CD14-positive monocyte (primary cell): ENCODE data around the gene ARFGAP2. TPM values are rescaled to one million over a fixed set of nuclear protein-coding genes. Genes with fewer than 3 reads are reported as not detected.

ENCODE experiments used
- DNase-seq, 3 donors: peaks; one replicate each; pipeline ENCODE4 v3.0.0-alpha.2; 2011 to 2022
- H2AFZ ChIP-seq: 2 replicates; pipeline ENCODE4 v1.6.0; 2012; ENCODE audit warnings: mild to moderate bottlenecking, low read depth, low read length, inconsistent platforms; ENCODE audit not compliant: insufficient read depth, poor library complexity, severe bottlenecking
- H3K27ac ChIP-seq, 2 donors: 1 replicate in 1 of 2; 2 replicates in 1 of 2; pipeline ENCODE4 v1.5.1; 2012 to 2013; ENCODE audit warnings: low read length in 2 of 2, control low read depth in 1 of 2, inconsistent platforms in 1 of 2, low read depth in 1 of 2, mild to moderate bottlenecking in 1 of 2
- H3K27me3 ChIP-seq, 2 donors: one replicate each; pipeline versions ENCODE4 v1.6.0 to v1.6.1; 2011 to 2013; ENCODE audit warnings: low read length in 2 of 2; ENCODE audit not compliant: control insufficient read depth in 2 of 2, insufficient read depth in 2 of 2
- H3K36me3 ChIP-seq, 2 donors: replicated peaks in 1 of 2; 1 replicate in 1 of 2; 2 replicates in 1 of 2; pipeline versions ENCODE4 v1.5.1 to v1.6.1; 2012 to 2013; ENCODE audit warnings: low read length in 2 of 2, control low read depth in 1 of 2, inconsistent platforms in 1 of 2, mild to moderate bottlenecking in 1 of 2; ENCODE audit not compliant: insufficient read depth in 2 of 2, control insufficient read depth in 1 of 2
- H3K4me1 ChIP-seq, 2 donors: 1 replicate in 1 of 2; 2 replicates in 1 of 2; pipeline versions ENCODE4 v1.5.1 to v1.6.1; 2012 to 2013; ENCODE audit warnings: low read length in 2 of 2, control low read depth in 1 of 2, inconsistent platforms in 1 of 2, mild to moderate bottlenecking in 1 of 2, moderate library complexity in 1 of 2; ENCODE audit not compliant: insufficient read depth in 2 of 2, control insufficient read depth in 1 of 2
- H3K4me2 ChIP-seq: replicated peaks from 2 replicates; pipeline ENCODE3; 2012; ENCODE audit warnings: low read length, moderate library complexity, mild to moderate bottlenecking; ENCODE audit not compliant: poor library complexity, severe bottlenecking; ENCODE audit errors: extremely low read depth
- H3K4me3 ChIP-seq, 3 experiments: fragments of 200-600 bp in 1 of 3; sonication (generic) in 1 of 3; replicated peaks in 1 of 3; 1 replicate in 2 of 3; 2 replicates in 1 of 3; pipeline ENCODE4 v1.5.1; 2011 to 2013; ENCODE audit warnings: low read length in 3 of 3, mild to moderate bottlenecking in 3 of 3, control low read depth in 2 of 3, low read depth in 2 of 3, inconsistent platforms in 1 of 3, moderate library complexity in 1 of 3
- H3K79me2 ChIP-seq: 2 replicates; pipeline ENCODE4 v1.6.0; 2012; ENCODE audit warnings: mild to moderate bottlenecking, control low read depth, inconsistent platforms, low read length, moderate library complexity; ENCODE audit not compliant: insufficient read depth
- H3K9ac ChIP-seq: 2 replicates; pipeline ENCODE4 v1.6.0; 2017; ENCODE audit warnings: low read length, mild to moderate bottlenecking; ENCODE audit not compliant: insufficient read depth, poor library complexity, severe bottlenecking
- H3K9me3 ChIP-seq, 2 donors: replicated peaks in 1 of 2; 1 replicate in 1 of 2; 2 replicates in 1 of 2; pipeline versions ENCODE4 v1.5.1 to v1.6.1; 2012 to 2013; ENCODE audit warnings: low read length in 2 of 2, control low read depth in 1 of 2; ENCODE audit not compliant: control insufficient read depth in 1 of 2, insufficient read depth in 1 of 2
- H4K20me1 ChIP-seq: 2 replicates; pipeline ENCODE4 v1.6.0; 2012; ENCODE audit warnings: mild to moderate bottlenecking, low read length, control low read depth, moderate library complexity; ENCODE audit not compliant: insufficient read depth
- H3K27ac Mint-ChIP-seq, 7 donors: one replicate each; pipeline ENCODE4 v1.8.0; 2020; ENCODE audit warnings: mild to moderate bottlenecking in 7 of 7, mixed read lengths in 7 of 7, moderate library complexity in 6 of 7, inconsistent platforms in 2 of 7
- H3K27me3 Mint-ChIP-seq, 3 donors: one replicate each; pipeline ENCODE4 v1.8.0; 2021 to 2022; ENCODE audit warnings: low read depth in 3 of 3, mild to moderate bottlenecking in 3 of 3, mixed read lengths in 3 of 3, moderate library complexity in 3 of 3, inconsistent platforms in 1 of 3
- H3K36me3 Mint-ChIP-seq, 2 donors: one replicate each; pipeline ENCODE4 v1.8.0; 2020; ENCODE audit warnings: mixed read lengths in 2 of 2, inconsistent platforms in 1 of 2, mild to moderate bottlenecking in 1 of 2
- H3K4me1 Mint-ChIP-seq: one replicate; pipeline ENCODE4 v1.8.0; 2020; ENCODE audit warnings: mild to moderate bottlenecking, mixed read lengths
- H3K4me3 Mint-ChIP-seq, 2 donors: one replicate each; pipeline ENCODE4 v1.8.0; 2020; ENCODE audit warnings: mild to moderate bottlenecking in 2 of 2, mixed read lengths in 2 of 2, moderate library complexity in 1 of 2
- H3K9me3 Mint-ChIP-seq, 7 donors: one replicate each; pipeline ENCODE4 v1.8.0; 2020 to 2022; ENCODE audit warnings: mixed read lengths in 7 of 7, mild to moderate bottlenecking in 6 of 7, moderate library complexity in 6 of 7, inconsistent platforms in 2 of 7
- WGBS: methylation state at CpG from one replicate; pipeline ENCODE4 v1.1.5; 2013; ENCODE audit warnings: missing lambda C conversion rate; ENCODE audit not compliant: insufficient coverage; 5-methylcytosine and 5-hydroxymethylcytosine counted together
- intact Hi-C, 2 donors: fragments of 100-400 bp; cut with micrococcal nuclease; formaldehyde crosslinking; loops; one replicate each; pipeline versions ENCODE4 v1.15.0 to v1.15.1; 2023
- polyA plus RNA-seq, 3 donors: library from polyadenylated mRNA; depleted of rRNA in 1 of 3; unstranded in 2 of 3; stranded (reverse) in 1 of 3; fragments of 300-500 nt in 2 of 3; fragments of >200 nt in 1 of 3; fragmentation: Illumina TruSeq in 2 of 3; gene quantifications; 1 replicate in 2 of 3; 2 replicates in 1 of 3; pipeline ENCODE4 v1.2.3, GENCODE V29; 2012 to 2021
- TF ChIP-seq, protein P1 (sequence below): fragments of 200-600 bp; IDR thresholded peaks from one replicate; pipeline ENCODE4 v1.8.0; 2022; ENCODE audit warnings: antibody characterized with exemption, mild to moderate bottlenecking

The ARFGAP2 gene
- polyA plus RNA-seq, 3 donors, result 59.7 to 129 (median 61.0) TPM

- Histone ChIP-seq H3K4me3 (no peak overlapping the region), H3K9me3 (no peaks in the 10 kb centered on the region), H4K20me1 (no peaks in the 10 kb centered on the region), H3K4me2 (no peak overlapping the region), H3K27me3 (no peaks in the 10 kb centered on the region), H3K4me1 (peaks cover 0 to 3% of the 10 kb centered on the region in 2 donors), H2AFZ (no peak overlapping the region), H3K9ac (no peak overlapping the region), H3K79me2 (no peaks in the 10 kb centered on the region), H3K27ac (no peak overlapping the region), H3K36me3 (no peaks in the 10 kb centered on the region)
- H3K27ac Mint-ChIP-seq, result no peak overlapping the region
- TF ChIP-seq, protein P1, sequence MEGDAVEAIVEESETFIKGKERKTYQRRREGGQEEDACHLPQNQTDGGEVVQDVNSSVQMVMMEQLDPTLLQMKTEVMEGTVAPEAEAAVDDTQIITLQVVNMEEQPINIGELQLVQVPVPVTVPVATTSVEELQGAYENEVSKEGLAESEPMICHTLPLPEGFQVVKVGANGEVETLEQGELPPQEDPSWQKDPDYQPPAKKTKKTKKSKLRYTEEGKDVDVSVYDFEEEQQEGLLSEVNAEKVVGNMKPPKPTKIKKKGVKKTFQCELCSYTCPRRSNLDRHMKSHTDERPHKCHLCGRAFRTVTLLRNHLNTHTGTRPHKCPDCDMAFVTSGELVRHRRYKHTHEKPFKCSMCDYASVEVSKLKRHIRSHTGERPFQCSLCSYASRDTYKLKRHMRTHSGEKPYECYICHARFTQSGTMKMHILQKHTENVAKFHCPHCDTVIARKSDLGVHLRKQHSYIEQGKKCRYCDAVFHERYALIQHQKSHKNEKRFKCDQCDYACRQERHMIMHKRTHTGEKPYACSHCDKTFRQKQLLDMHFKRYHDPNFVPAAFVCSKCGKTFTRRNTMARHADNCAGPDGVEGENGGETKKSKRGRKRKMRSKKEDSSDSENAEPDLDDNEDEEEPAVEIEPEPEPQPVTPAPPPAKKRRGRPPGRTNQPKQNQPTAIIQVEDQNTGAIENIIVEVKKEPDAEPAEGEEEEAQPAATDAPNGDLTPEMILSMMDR, result no peak
- H3K9me3 Mint-ChIP-seq, result no peaks in the 10 kb centered on the region
- no peak for DNase-seq
- WGBS, result 87% methylated on average over 7 of the region's 10 CpGs
- H3K4me1 Mint-ChIP-seq, result peaks cover 9% of the 10 kb centered on the region
- peaks cover 2 to 6% of the 10 kb centered on the region in 2 donors for H3K36me3 Mint-ChIP-seq
- H3K4me3 Mint-ChIP-seq, result no peak overlapping the region
- intact Hi-C loops, result no loop called here
- peaks cover 0 to 3% (median under 1%) of the 10 kb centered on the region in 3 donors for H3K27me3 Mint-ChIP-seq
These were observed 27.7 kb downstream of the ARFGAP2 start for GRCh38 chr11:47148903-47149531.

GRCh38 chr11:47148270-47148669 lies 28.4 kb downstream of the ARFGAP2 start:
- Histone ChIP-seq H3K27ac (no peak overlapping the region), H3K4me3 (no peak overlapping the region), H4K20me1 (no peaks in the 10 kb centered on the region), H3K27me3 (no peaks in the 10 kb centered on the region), H3K9me3 (no peaks in the 10 kb centered on the region), H3K9ac (no peak overlapping the region), H2AFZ (no peak overlapping the region), H3K4me1 (peaks cover 0 to 3% of the 10 kb centered on the region in 2 donors), H3K4me2 (no peak overlapping the region), H3K79me2 (no peaks in the 10 kb centered on the region), H3K36me3 (no peaks in the 10 kb centered on the region)
- H3K27me3 Mint-ChIP-seq, result peaks cover 0 to 3% (median 0%) of the 10 kb centered on the region in 3 donors
- no peak for DNase-seq
- no peaks in the 10 kb centered on the region for H3K9me3 Mint-ChIP-seq
- H3K36me3 Mint-ChIP-seq, result peaks cover 2 to 6% of the 10 kb centered on the region in 2 donors
- H3K4me1 Mint-ChIP-seq, result peaks cover 9% of the 10 kb centered on the region
- no peak overlapping the region for H3K4me3 Mint-ChIP-seq
- intact Hi-C loops, result no loop called here
- 97% methylated on average over 4 of the region's 4 CpGs for WGBS
- H3K27ac Mint-ChIP-seq, result no peak overlapping the region
- TF ChIP-seq, protein P1, result no peak
